GM10266 (cell line): ENCODE measurements around the gene SRGN.
A peak's percentile ranks its signal among the peaks of the same experiment; 100 is the strongest.

Source experiments
- DNase-seq: peaks from one replicate; pipeline ENCODE4 v3.0.0; 2012; ENCODE audit errors: extremely low spot score
- TF ChIP-seq, protein P1 (sequence below): IDR thresholded peaks from 2 replicates; pipeline ENCODE4 v1.5.1; 2012; ENCODE audit warnings: mild to moderate bottlenecking, low read depth; ENCODE audit not compliant: control insufficient read depth, insufficient read depth; ENCODE audit errors: missing control alignments

SRGN gene

GRCh38 chr10:69102440-69102839 is 14.5 kb downstream of the SRGN start:
- TF ChIP-seq, protein P1, sequence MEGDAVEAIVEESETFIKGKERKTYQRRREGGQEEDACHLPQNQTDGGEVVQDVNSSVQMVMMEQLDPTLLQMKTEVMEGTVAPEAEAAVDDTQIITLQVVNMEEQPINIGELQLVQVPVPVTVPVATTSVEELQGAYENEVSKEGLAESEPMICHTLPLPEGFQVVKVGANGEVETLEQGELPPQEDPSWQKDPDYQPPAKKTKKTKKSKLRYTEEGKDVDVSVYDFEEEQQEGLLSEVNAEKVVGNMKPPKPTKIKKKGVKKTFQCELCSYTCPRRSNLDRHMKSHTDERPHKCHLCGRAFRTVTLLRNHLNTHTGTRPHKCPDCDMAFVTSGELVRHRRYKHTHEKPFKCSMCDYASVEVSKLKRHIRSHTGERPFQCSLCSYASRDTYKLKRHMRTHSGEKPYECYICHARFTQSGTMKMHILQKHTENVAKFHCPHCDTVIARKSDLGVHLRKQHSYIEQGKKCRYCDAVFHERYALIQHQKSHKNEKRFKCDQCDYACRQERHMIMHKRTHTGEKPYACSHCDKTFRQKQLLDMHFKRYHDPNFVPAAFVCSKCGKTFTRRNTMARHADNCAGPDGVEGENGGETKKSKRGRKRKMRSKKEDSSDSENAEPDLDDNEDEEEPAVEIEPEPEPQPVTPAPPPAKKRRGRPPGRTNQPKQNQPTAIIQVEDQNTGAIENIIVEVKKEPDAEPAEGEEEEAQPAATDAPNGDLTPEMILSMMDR, result no peak
- no peak for DNase-seq

GRCh38 chr10:69103784-69104183 is 15.9 kb downstream of the SRGN start:
- no peak for DNase-seq
- TF ChIP-seq, protein P1, result no peak

- DNase-seq, result no peak
- TF ChIP-seq, protein P1, result no peak
Measured at GRCh38 chr10:69104994-69105790, 17.3 kb downstream of the SRGN start.

GRCh38 chr10:69107176-69107490 is 19.2 kb downstream of the SRGN start:
- TF ChIP-seq, protein P1, result no peak
- DNase-seq, result no peak

GRCh38 chr10:69107699-69108098 is 19.8 kb downstream of the SRGN start:
- no peak for DNase-seq
- TF ChIP-seq, protein P1, result no peak

- TF ChIP-seq, protein P1, result no peak
- no peak for DNase-seq
Measured at GRCh38 chr10:69119896-69120295, 32.0 kb downstream of the SRGN start.

GRCh38 chr10:69123306-69123746 is 35.4 kb downstream of the SRGN start:
- TF ChIP-seq, protein P1, result no peak
- DNase-seq, result peak; percentile 61
